Brain microvascular endothelial cell (primary cell): Measurements from ENCODE around the gene CFAP92.

ENCODE experiments used
- DNase-seq: peaks from one replicate; pipeline ENCODE4 v3.0.0-alpha.2; 2020
- H3K27ac ChIP-seq: fragments of 250-450 bp; sonication (Bioruptor Pico); 2 replicates; pipeline ENCODE4 v1.5.1; 2020; ENCODE audit warnings: mild to moderate bottlenecking, moderate library complexity
- H3K27me3 ChIP-seq: fragments of 250-450 bp; sonication (Bioruptor Pico); replicated peaks from 2 replicates; pipeline ENCODE4 v1.5.1; 2020; ENCODE audit warnings: mild to moderate bottlenecking
- H3K36me3 ChIP-seq: fragments of 250-450 bp; sonication (Bioruptor Pico); replicated peaks from 2 replicates; pipeline ENCODE4 v1.5.1; 2020; ENCODE audit warnings: mild to moderate bottlenecking
- H3K4me3 ChIP-seq: 2 replicates; pipeline ENCODE4 v1.5.1; 2011; ENCODE audit warnings: low read depth, mild to moderate bottlenecking, control low read depth, low read length, moderate library complexity
- CTCF ChIP-seq: IDR thresholded peaks from 2 replicates; pipeline ENCODE4 v1.5.1; 2011; ENCODE audit warnings: low read depth, mild to moderate bottlenecking, moderate library complexity, low read length, control low read depth, inconsistent platforms; ENCODE audit errors: missing control alignments
- in situ Hi-C: cut with HindIII; loops from 2 replicates; pipeline ENCODE4 v1.10.0; 2017; ENCODE audit warnings: low sequenced_read_pairs, low pct_ligation_motif_present

Gene CFAP92

GRCh38 chr3:129018751-129019150 is 24.9 kb upstream of the CFAP92 start:
- no peaks in the 10 kb centered on the region for H3K27me3 ChIP-seq
- H3K4me3 ChIP-seq = no peak overlapping the region
- in situ Hi-C loops = no loop called here
- no peak overlapping the region for H3K27ac ChIP-seq
- no peak for DNase-seq
- no peak for TF ChIP-seq CTCF
- no peaks in the 10 kb centered on the region for H3K36me3 ChIP-seq

GRCh38 chr3:129018271-129018670 is 24.4 kb upstream of the CFAP92 start:
- Histone ChIP-seq H3K27me3 (no peaks in the 10 kb centered on the region), H3K27ac (no peak overlapping the region), H3K4me3 (no peak overlapping the region), H3K36me3 (no peaks in the 10 kb centered on the region)
- TF ChIP-seq CTCF = no peak
- DNase-seq = no peak
- in situ Hi-C loops = no loop called here

GRCh38 chr3:129017484-129017899 is 23.6 kb upstream of the CFAP92 start:
- in situ Hi-C loops = no loop called here
- Histone ChIP-seq H3K36me3 (no peaks in the 10 kb centered on the region), H3K27me3 (no peaks in the 10 kb centered on the region), H3K4me3 (no peak overlapping the region), H3K27ac (no peak overlapping the region)
- TF ChIP-seq CTCF = no peak
- DNase-seq = no peak

GRCh38 chr3:129016720-129017483 is 23.0 kb upstream of the CFAP92 start:
- no peak for TF ChIP-seq CTCF
- Histone ChIP-seq H3K4me3 (no peak overlapping the region), H3K27me3 (no peaks in the 10 kb centered on the region), H3K27ac (no peak overlapping the region), H3K36me3 (no peaks in the 10 kb centered on the region)
- in situ Hi-C loops = no loop called here
- no peak for DNase-seq

- in situ Hi-C loops = no loop called here
- Histone ChIP-seq H3K27ac (no peak overlapping the region), H3K27me3 (no peaks in the 10 kb centered on the region), H3K4me3 (no peak overlapping the region), H3K36me3 (no peaks in the 10 kb centered on the region)
- DNase-seq = no peak
- no peak for TF ChIP-seq CTCF
Observed at GRCh38 chr3:129016356-129016719, 22.5 kb upstream of the CFAP92 start.

GRCh38 chr3:129015388-129016105 is 21.7 kb upstream of the CFAP92 start:
- no peak overlapping the region for H3K27ac ChIP-seq
- H3K36me3 ChIP-seq = no peaks in the 10 kb centered on the region
- H3K4me3 ChIP-seq = no peak overlapping the region
- in situ Hi-C loops = no loop called here
- no peaks in the 10 kb centered on the region for H3K27me3 ChIP-seq
- DNase-seq = no peak
- no peak for TF ChIP-seq CTCF
